Panc1 (cell line): Measurements from ENCODE around the gene SLC35F4. TPM values are rescaled to one million over a fixed set of nuclear protein-coding genes. Genes with fewer than 3 reads are reported as not detected.

Experiments
- ATAC-seq: fragments of 200-7000 bp; cut with Tn5 transposase; 2 replicates; pipeline ENCODE4 v1.9.1; 2020; ENCODE audit warnings: mild to moderate bottlenecking, moderate library complexity
- Bru-seq: library from RNA; stranded (reverse); fragments of 400-500 nt; gene quantifications from one replicate; lab custom pipeline; 2021; lab: Mats Ljungman, UMichigan
- BruChase-seq, 2 experiments: library from RNA; stranded (reverse); fragments of 400-500 nt; gene quantifications; one replicate each; lab custom pipeline; 2021; lab: Mats Ljungman, UMichigan
- BruUV-seq: library from RNA; stranded (reverse); fragments of 400-500 nt; replicated peaks from 2 replicates; lab custom pipeline; 2021; lab: Mats Ljungman, UMichigan
- CTCF ChIA-PET: fragments of 300-600 bp; sonication (Branson Sonifier 250); formaldehyde crosslinking; loops from one replicate; lab custom pipeline; 2022; ENCODE audit warnings: antibody characterized with exemption; lab: Charles Lee
- POLR2A ChIA-PET: fragments of 300-600 bp; sonication (Branson Sonifier 250); formaldehyde crosslinking; loops from one replicate; lab custom pipeline; 2022; ENCODE audit warnings: antibody characterized with exemption; lab: Charles Lee
- DNase-seq: peaks from one replicate; pipeline ENCODE4 v3.0.0-alpha.2; 2010; ENCODE audit warnings: low read depth, low spot score
- H3K27ac ChIP-seq: 2 replicates; pipeline ENCODE4 v1.5.1; 2011; ENCODE audit warnings: mild to moderate bottlenecking, low read length, inconsistent platforms
- H3K27me3 ChIP-seq: fragments of 200-500 bp; sonication (Bioruptor generic); 2 replicates; pipeline ENCODE4 v1.6.0; 2014; ENCODE audit warnings: low read length, inconsistent platforms; ENCODE audit not compliant: control insufficient read depth, insufficient read depth
- H3K36me3 ChIP-seq: fragments of 200-500 bp; sonication (Bioruptor generic); 2 replicates; pipeline ENCODE4 v1.5.1; 2014; ENCODE audit warnings: inconsistent platforms, mild to moderate bottlenecking, low read length, moderate library complexity; ENCODE audit not compliant: control insufficient read depth, insufficient read depth
- H3K4me1 ChIP-seq: 2 replicates; pipeline ENCODE4 v1.5.1; 2011; ENCODE audit warnings: inconsistent platforms, mild to moderate bottlenecking, low read length, moderate library complexity; ENCODE audit not compliant: control insufficient read depth, insufficient read depth
- H3K4me3 ChIP-seq, 2 experiments: 2 replicates each; pipeline ENCODE4 v1.5.1; 2011 to 2012; ENCODE audit warnings: low read depth in 2 of 2, low read length in 2 of 2, mild to moderate bottlenecking in 2 of 2, inconsistent platforms in 1 of 2, moderate library complexity in 1 of 2
- H3K9me3 ChIP-seq: fragments of 200-500 bp; sonication (Bioruptor generic); 2 replicates; pipeline ENCODE4 v1.5.1; 2014; ENCODE audit warnings: low read depth, mild to moderate bottlenecking, inconsistent platforms, low read length, moderate library complexity; ENCODE audit not compliant: control insufficient read depth, insufficient read depth
- POLR2AphosphoS5 ChIP-seq: IDR thresholded peaks from 2 replicates; pipeline ENCODE4 v1.6.1; 2012; ENCODE audit warnings: mild to moderate bottlenecking, low read depth, low read length, moderate library complexity
- SIN3A ChIP-seq: IDR thresholded peaks from 2 replicates; pipeline ENCODE4 v1.6.1; 2012; ENCODE audit warnings: low read depth, mild to moderate bottlenecking, low read length, moderate library complexity, borderline replicate concordance; ENCODE audit not compliant: insufficient read depth
- TCF7L2 ChIP-seq: IDR thresholded peaks from 2 replicates; pipeline ENCODE4 v1.6.1; 2011; ENCODE audit warnings: mild to moderate bottlenecking, low read depth, low read length, inconsistent platforms
- in situ Hi-C: cut with HindIII; loops from 2 replicates; pipeline ENCODE4 v1.10.0; 2016; ENCODE audit warnings: low sequenced_read_pairs, low pct_unique_long_range_greater_than_20kb
- intact Hi-C: fragments of 100-400 bp; cut with micrococcal nuclease; formaldehyde crosslinking; loops from one replicate; pipeline ENCODE4 v1.10.0; 2022; ENCODE audit not compliant: unreplicated experiment
- long read RNA-seq: library from polyadenylated mRNA; unstranded; transcript quantifications from one replicate; pipeline ENCODE4 v2.0.0, GENCODE V29; 2021; ENCODE audit not compliant: unreplicated experiment
- polyA plus RNA-seq: library from polyadenylated mRNA; unstranded; fragments of >200 nt; gene quantifications from one replicate; pipeline ENCODE4 v1.2.1, GENCODE V29; 2012; ENCODE audit warnings: missing spikeins; ENCODE audit not compliant: insufficient read length
- total RNA-seq: library from RNA; stranded (reverse); gene quantifications from one replicate; pipeline ENCODE4 v1.2.1, GENCODE V29; 2021; ENCODE audit not compliant: unreplicated experiment
- TF ChIP-seq, protein P1 (sequence below), 2 experiments: IDR thresholded peaks; 2 replicates each; pipeline ENCODE4 v1.6.1; 2011 to 2012; ENCODE audit warnings: low read depth in 2 of 2, control low read depth in 1 of 2, low read length in 1 of 2, mild to moderate bottlenecking in 1 of 2, moderate library complexity in 1 of 2; ENCODE audit not compliant: insufficient read depth in 1 of 2
- TF ChIP-seq, protein P2 (sequence below): fragments of 450-650 bp; IDR thresholded peaks from 2 replicates; pipeline ENCODE4 v1.5.1; 2017; ENCODE audit warnings: mild to moderate bottlenecking

SLC35F4 gene
- total RNA-seq (not detected), Bru-seq, nascent RNA (percentile 8 among the genes with signal in this experiment), BruChase-seq, experiment 1, labeled RNA remaining after a 2-hour chase (percentile 10 among the genes with signal in this experiment), BruChase-seq, experiment 2, labeled RNA remaining after a 6-hour chase (percentile 7 among the genes with signal in this experiment)
- polyA plus RNA-seq, result not detected
- long read RNA-seq, result 0 reads

DNA sequence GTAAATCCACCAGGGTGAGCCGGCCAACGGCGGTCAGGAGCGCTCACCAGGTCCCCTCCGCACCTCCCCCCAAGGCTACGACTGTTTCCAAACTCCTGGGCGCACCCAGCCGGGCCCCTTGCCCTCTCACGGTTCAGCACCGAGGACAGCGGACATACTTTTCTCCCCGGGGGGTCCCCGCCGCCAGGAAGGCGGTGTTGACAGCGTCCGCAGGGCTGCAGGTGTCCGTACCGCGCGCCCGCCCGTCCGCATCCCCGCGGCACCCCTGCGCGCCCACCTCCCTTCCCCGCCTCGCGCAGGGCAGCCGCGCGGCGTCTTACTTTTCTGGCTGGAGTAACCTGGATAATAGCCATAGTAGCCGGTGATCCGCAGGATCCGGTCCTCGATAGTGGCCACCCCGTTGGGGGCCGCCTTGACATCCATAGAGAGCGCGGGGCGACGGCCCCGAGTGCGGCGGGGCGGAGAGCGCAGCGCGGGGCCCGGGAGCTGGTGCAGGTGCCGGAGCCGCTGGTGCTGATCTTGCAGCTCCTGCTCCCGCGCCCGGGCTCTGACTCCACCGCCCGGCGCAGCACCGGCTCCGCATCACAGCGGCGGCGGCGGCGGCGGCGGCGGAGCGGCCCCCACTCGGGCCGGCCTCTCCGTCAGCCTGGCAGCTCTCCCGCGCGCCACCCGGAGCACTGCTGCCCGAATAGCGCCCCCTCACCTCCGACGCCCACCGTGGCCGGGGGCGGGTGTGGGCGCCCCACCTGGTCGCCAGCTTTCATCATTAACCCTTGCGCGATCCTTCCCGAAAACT is at the start of gene SLC35F4:
TSS of gene SLC35F4 (minus strand) at position 690 of the 796 bp plus-strand sequence.
- in situ Hi-C loops, result no loop called here

DNA sequence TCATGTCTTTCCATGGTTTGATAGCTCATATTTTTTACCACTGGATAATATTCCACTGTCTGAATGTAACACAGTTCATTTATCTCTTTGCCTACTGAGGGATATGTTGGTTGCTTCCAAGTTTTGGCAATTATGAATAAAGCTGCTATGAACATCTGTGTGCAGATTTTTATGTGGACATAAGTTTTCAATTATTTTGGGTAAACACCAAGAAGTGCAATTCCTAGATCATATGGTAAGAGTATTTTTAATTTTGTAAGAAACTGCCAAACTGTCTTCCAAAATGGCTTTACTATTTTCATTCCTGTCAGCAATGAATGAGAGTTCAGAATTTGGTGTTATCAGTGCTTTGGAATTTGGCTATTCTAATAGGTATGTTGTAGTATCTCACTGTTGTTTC is 43.7 kb upstream of the SLC35F4 start:
- intact Hi-C loops (no loop called here), in situ Hi-C loops (no loop called here)
- Histone ChIP-seq H3K9me3 (no peaks in the 10 kb centered on the region), H3K4me3 (no peak overlapping the region), H3K27ac (no peak overlapping the region), H3K27me3 (no peaks in the 10 kb centered on the region), H3K4me1 (no peaks in the 10 kb centered on the region), H3K36me3 (no peaks in the 10 kb centered on the region)
- ChIA-PET POLR2A (interaction anchor here (0.6 kb wide), 1 partner anchor 1203 kb away, joined by 8 read pairs; no protein-coding TSS in a partner anchor), CTCF (no interaction called here)
- BruUV-seq, result no TSS peak
- no peak for ATAC-seq
- TF ChIP-seq, protein P1, sequence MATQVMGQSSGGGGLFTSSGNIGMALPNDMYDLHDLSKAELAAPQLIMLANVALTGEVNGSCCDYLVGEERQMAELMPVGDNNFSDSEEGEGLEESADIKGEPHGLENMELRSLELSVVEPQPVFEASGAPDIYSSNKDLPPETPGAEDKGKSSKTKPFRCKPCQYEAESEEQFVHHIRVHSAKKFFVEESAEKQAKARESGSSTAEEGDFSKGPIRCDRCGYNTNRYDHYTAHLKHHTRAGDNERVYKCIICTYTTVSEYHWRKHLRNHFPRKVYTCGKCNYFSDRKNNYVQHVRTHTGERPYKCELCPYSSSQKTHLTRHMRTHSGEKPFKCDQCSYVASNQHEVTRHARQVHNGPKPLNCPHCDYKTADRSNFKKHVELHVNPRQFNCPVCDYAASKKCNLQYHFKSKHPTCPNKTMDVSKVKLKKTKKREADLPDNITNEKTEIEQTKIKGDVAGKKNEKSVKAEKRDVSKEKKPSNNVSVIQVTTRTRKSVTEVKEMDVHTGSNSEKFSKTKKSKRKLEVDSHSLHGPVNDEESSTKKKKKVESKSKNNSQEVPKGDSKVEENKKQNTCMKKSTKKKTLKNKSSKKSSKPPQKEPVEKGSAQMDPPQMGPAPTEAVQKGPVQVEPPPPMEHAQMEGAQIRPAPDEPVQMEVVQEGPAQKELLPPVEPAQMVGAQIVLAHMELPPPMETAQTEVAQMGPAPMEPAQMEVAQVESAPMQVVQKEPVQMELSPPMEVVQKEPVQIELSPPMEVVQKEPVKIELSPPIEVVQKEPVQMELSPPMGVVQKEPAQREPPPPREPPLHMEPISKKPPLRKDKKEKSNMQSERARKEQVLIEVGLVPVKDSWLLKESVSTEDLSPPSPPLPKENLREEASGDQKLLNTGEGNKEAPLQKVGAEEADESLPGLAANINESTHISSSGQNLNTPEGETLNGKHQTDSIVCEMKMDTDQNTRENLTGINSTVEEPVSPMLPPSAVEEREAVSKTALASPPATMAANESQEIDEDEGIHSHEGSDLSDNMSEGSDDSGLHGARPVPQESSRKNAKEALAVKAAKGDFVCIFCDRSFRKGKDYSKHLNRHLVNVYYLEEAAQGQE (IDR thresholded peaks at IDR 0.05; ENCODE audit: insufficient read depth in 1 of 2, low read depth in 2 of 2, low read length in 1 of 2), result no peak
- TF ChIP-seq TCF7L2 (no peak), SIN3A (no peak), POLR2AphosphoS5 (no peak)
- TF ChIP-seq, protein P2, sequence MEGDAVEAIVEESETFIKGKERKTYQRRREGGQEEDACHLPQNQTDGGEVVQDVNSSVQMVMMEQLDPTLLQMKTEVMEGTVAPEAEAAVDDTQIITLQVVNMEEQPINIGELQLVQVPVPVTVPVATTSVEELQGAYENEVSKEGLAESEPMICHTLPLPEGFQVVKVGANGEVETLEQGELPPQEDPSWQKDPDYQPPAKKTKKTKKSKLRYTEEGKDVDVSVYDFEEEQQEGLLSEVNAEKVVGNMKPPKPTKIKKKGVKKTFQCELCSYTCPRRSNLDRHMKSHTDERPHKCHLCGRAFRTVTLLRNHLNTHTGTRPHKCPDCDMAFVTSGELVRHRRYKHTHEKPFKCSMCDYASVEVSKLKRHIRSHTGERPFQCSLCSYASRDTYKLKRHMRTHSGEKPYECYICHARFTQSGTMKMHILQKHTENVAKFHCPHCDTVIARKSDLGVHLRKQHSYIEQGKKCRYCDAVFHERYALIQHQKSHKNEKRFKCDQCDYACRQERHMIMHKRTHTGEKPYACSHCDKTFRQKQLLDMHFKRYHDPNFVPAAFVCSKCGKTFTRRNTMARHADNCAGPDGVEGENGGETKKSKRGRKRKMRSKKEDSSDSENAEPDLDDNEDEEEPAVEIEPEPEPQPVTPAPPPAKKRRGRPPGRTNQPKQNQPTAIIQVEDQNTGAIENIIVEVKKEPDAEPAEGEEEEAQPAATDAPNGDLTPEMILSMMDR, result no peak
- no peak for DNase-seq

More for the DNA sequence above, at the start of gene SLC35F4:
- BruUV-seq, result no TSS peak
- ATAC-seq (no peak), DNase-seq (no peak)
- TF ChIP-seq, protein P2, result no peak
- TF ChIP-seq TCF7L2, result no peak
- TF ChIP-seq, protein P1 (IDR thresholded peaks at IDR 0.05; ENCODE audit: insufficient read depth in 1 of 2, low read depth in 2 of 2, low read length in 1 of 2), result peak; percentile 73 to 82
- intact Hi-C loops, result no loop called here
- H3K9me3 ChIP-seq, result no peaks in the 10 kb centered on the region
- H3K4me1 ChIP-seq, result peaks cover 8% of the 10 kb centered on the region
- H3K36me3 ChIP-seq, result no peaks in the 10 kb centered on the region
- no peak within 1 kb of the TSS for H3K4me3 ChIP-seq
- no peaks in the 10 kb centered on the region for H3K27me3 ChIP-seq
- CTCF ChIA-PET, result no interaction called here
- H3K27ac ChIP-seq, result no peak within 1 kb of the TSS
- POLR2A ChIA-PET, result no interaction called here
